Lower lobe of right lung (tissue), 2 donors: Measurements from ENCODE around the gene NDUFV2. TPM values are rescaled to one million over a fixed set of nuclear protein-coding genes. Genes with fewer than 3 reads are reported as not detected.

Source experiments
- ATAC-seq, 2 donors: fragments of 200-7000 bp; cut with Tn5 transposase; one replicate each; pipeline ENCODE4 v1.9.1; 2020 to 2022; ENCODE audit warnings: mild to moderate bottlenecking in 2 of 2, moderate library complexity in 2 of 2
- DNase-seq: peaks from one replicate; pipeline ENCODE4 v3.0.0-alpha.2; 2020
- H3K27ac ChIP-seq: fragments of 200-600 bp; one replicate; pipeline ENCODE4 v1.8.0; 2022
- H3K27me3 ChIP-seq: fragments of 200-600 bp; one replicate; pipeline ENCODE4 v1.8.0; 2022; ENCODE audit warnings: low read depth
- H3K36me3 ChIP-seq: fragments of 200-600 bp; one replicate; pipeline ENCODE4 v1.8.0; 2022; ENCODE audit warnings: mild to moderate bottlenecking
- H3K4me1 ChIP-seq: fragments of 200-600 bp; one replicate; pipeline ENCODE4 v1.8.0; 2022
- H3K4me3 ChIP-seq: fragments of 200-600 bp; one replicate; pipeline ENCODE4 v1.8.0; 2022; ENCODE audit warnings: mild to moderate bottlenecking
- H3K9me3 ChIP-seq: fragments of 200-600 bp; one replicate; pipeline ENCODE4 v1.8.0; 2022
- intact Hi-C: fragments of 100-400 bp; cut with DNase I; formaldehyde crosslinking; loops from one replicate; pipeline ENCODE4 v1.11.0; 2022
- total RNA-seq: library from RNA; stranded (reverse); fragmentation: NEBNext Ultra II Directional; extraction: Animal tissue kit (Norgen Biotek cat#: 25700); gene quantifications from one replicate; pipeline ENCODE4 v1.2.1, GENCODE V29; 2021
- TF ChIP-seq, protein P1 (sequence below): fragments of 200-600 bp; IDR thresholded peaks from one replicate; pipeline ENCODE4 v1.8.0; 2022; ENCODE audit warnings: antibody characterized with exemption, mild to moderate bottlenecking
- donor health status: DM: no; HTN: yes; CAD: no; lungs with severe emphysema.

The NDUFV2 gene
- total RNA-seq, 1 donor from 2014 or later = 108 TPM

DNA sequence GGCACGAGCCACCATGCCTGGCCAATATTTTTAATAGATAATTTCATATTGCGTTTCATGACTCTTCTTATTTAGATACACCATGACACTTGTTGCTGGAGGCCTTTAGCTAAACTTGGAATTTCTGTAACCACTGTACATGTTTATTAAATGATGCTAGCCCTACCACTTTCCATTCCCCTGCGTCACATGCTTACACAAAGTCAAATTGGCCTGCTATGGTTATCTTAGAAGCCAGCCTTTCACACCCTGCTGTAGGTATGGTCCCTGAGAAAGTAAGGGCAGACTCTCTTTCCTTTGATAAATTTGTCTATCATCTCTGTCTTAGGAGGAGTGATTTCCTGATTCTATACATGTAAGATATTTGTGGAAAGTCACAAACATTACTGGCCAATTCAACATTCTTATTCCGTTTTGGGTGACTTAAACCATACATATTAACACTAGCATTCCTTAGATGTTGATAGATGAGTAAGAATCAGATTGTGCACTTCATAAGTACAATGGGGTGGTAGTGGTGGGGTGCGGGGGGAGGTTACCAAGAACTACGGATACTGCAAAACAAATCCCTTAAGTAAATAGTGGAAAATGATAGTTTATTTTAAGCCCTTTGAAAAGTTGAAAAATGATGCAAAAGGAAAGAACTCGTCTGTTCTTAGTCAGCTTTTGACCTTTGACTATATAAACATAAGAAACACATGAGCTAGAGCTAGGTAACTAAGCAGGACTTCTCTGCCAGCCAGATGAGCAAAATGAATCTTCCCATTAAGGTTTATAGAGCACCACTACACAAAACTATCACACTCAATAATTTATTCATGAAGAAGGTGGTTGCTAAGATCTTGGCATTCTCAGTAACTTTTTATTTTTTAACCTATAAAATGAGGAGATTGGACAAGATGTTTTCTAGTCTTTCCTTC, 7.9 kb upstream of the NDUFV2 start:
- Histone ChIP-seq H3K36me3 (no peaks in the 10 kb centered on the region), H3K4me3 (no peak overlapping the region), H3K4me1 (peaks cover 8% of the 10 kb centered on the region), H3K9me3 (no peaks in the 10 kb centered on the region), H3K27me3 (no peaks in the 10 kb centered on the region), H3K27ac (no peak overlapping the region)
- TF ChIP-seq, protein P1, sequence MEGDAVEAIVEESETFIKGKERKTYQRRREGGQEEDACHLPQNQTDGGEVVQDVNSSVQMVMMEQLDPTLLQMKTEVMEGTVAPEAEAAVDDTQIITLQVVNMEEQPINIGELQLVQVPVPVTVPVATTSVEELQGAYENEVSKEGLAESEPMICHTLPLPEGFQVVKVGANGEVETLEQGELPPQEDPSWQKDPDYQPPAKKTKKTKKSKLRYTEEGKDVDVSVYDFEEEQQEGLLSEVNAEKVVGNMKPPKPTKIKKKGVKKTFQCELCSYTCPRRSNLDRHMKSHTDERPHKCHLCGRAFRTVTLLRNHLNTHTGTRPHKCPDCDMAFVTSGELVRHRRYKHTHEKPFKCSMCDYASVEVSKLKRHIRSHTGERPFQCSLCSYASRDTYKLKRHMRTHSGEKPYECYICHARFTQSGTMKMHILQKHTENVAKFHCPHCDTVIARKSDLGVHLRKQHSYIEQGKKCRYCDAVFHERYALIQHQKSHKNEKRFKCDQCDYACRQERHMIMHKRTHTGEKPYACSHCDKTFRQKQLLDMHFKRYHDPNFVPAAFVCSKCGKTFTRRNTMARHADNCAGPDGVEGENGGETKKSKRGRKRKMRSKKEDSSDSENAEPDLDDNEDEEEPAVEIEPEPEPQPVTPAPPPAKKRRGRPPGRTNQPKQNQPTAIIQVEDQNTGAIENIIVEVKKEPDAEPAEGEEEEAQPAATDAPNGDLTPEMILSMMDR = no peak
- intact Hi-C loops = loop anchor here (10.0 kb wide), 1 partner anchor 50 kb away; no protein-coding TSS in a partner anchor
- no peak for DNase-seq
- ATAC-seq = peak in 1 of 2 donors; percentile 38

DNA sequence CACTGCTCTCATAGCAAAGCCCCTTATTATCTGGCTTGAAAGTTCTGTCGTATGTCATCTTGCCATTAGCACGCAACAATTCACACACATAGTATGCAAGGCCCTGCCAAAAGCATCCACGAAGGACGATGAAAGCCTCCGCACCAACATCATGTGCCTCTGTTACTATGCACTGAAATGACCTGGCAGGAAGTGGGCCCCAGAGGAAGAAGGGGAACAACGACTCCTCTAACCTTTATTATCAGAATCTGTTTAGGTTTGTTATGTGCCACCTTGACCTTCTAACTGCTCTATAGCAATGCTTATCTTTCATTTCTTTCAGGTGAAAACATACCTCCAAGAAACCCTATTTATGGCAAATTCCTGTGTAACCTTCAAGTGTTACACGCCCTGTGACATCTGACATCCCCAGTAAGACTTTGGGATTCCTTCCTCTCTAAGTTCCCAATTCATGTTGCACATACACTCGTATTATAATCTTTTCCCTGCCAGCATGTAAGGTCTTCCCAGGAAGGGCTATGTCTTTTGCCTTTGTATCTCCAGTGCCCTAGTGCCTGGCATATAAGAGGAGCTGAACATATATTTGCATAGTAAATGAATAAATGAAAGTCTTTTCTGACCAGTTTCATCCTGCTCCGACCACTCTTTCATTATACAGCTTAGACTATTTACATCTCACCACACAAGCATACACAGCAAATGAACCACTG, 7.0 kb upstream of the NDUFV2 start:
- TF ChIP-seq, protein P1 = no peak
- H3K36me3 ChIP-seq = no peaks in the 10 kb centered on the region
- no peaks in the 10 kb centered on the region for H3K9me3 ChIP-seq
- intact Hi-C loops = loop anchor here (10.0 kb wide), 1 partner anchor 49 kb away; no protein-coding TSS in a partner anchor
- H3K4me1 ChIP-seq = peaks cover 8% of the 10 kb centered on the region
- DNase-seq (no peak), ATAC-seq (peak; percentile 37 to 54)
- no peak overlapping the region for H3K27ac ChIP-seq
- no peaks in the 10 kb centered on the region for H3K27me3 ChIP-seq
- no peak overlapping the region for H3K4me3 ChIP-seq

DNA sequence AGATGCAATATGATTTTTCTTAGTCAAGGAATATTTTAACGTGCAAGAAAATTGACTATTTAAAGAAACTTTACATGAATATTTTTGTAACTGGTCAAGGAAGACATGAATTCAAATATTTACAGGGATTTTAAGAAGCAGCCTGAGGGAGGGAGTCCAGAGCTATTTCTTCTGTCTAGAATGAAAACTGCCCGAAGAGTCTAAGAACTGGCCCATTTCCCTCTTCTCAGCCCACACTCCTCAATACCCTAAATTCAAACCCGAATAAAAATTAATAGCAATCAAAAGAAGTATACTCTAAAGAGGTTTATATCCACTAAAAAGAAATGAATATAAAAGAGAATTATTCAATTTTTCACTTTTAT, 6.5 kb upstream of the NDUFV2 start:
- H3K27ac ChIP-seq = no peak overlapping the region
- DNase-seq (no peak), ATAC-seq (no peak)
- intact Hi-C loops = loop anchor here (10.0 kb wide), 1 partner anchor 49 kb away; no protein-coding TSS in a partner anchor
- no peak overlapping the region for H3K4me3 ChIP-seq
- H3K9me3 ChIP-seq = no peaks in the 10 kb centered on the region
- TF ChIP-seq, protein P1 = no peak
- no peaks in the 10 kb centered on the region for H3K27me3 ChIP-seq
- H3K36me3 ChIP-seq = no peaks in the 10 kb centered on the region
- H3K4me1 ChIP-seq = peaks cover 8% of the 10 kb centered on the region

DNA sequence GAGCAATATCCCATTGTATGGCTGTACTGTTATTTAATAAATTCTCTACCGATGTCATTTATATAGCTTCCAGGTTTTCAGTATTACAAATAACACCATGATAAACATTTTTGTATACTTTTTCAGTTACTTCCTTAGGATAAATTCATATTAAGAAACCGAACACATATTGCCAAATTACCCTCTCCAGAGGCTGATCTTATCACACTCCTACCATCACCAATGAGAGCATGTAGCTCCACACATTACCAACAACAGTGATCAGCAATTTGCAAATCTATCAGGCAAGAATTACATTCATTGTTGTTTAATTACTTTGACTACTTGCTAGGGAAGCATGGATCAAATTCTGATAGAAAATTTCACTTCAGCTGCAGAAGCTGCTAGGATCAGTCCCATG, 5.8 kb upstream of the NDUFV2 start:
- TF ChIP-seq, protein P1 = no peak
- Histone ChIP-seq H3K9me3 (no peaks in the 10 kb centered on the region), H3K27me3 (no peaks in the 10 kb centered on the region), H3K4me3 (no peak overlapping the region), H3K27ac (no peak overlapping the region), H3K4me1 (peaks cover 14% of the 10 kb centered on the region), H3K36me3 (no peaks in the 10 kb centered on the region)
- intact Hi-C loops = loop anchor here (10.0 kb wide), 1 partner anchor 48 kb away; no protein-coding TSS in a partner anchor
- ATAC-seq (no peak), DNase-seq (no peak)

DNA sequence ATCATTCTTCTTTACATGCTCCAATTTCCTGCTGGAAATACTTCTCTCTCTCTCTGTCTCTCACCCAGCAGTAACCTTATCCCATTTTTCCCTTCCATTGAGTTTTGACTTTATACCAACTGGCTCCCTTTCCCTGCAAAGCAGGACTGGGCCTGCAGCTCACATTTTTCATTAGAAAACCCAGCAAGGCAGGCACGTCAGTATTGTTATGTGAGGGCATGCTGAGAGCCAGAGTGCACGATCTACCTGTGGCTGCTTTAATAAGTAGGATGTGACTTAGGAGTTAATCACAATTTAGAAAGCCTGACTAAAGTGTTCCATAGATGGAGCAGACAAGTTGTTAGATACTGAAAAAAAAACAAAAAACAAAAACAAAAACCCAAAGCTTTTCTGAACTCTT, 5.2 kb upstream of the NDUFV2 start:
- TF ChIP-seq, protein P1 = no peak
- Histone ChIP-seq H3K36me3 (no peaks in the 10 kb centered on the region), H3K4me1 (peaks cover 15% of the 10 kb centered on the region), H3K27ac (no peak overlapping the region), H3K9me3 (no peaks in the 10 kb centered on the region), H3K4me3 (no peak overlapping the region), H3K27me3 (no peaks in the 10 kb centered on the region)
- ATAC-seq = no peak
- intact Hi-C loops = loop anchor here (10.0 kb wide), 1 partner anchor 47 kb away; no protein-coding TSS in a partner anchor
- no peak for DNase-seq
